Spleen (tissue), 7 donors: ENCODE measurements around the gene EPHB2.

ENCODE experiments used
- CTCF ChIP-seq, 11 experiments: fragments of 200-600 bp in 7 of 11; fragments of 450-650 bp in 4 of 11; sonication (generic) in 4 of 11; IDR thresholded peaks in 8 of 11; conservative IDR thresholded peaks in 3 of 11; 1 replicate in 7 of 11; 2 replicates in 4 of 11; pipeline versions ENCODE4 v1.4.0 to v1.8.0; 2016 to 2021; ENCODE audit warnings: antibody characterized with exemption in 11 of 11, inconsistent platforms in 4 of 11, mild to moderate bottlenecking in 1 of 11
- POLR2A ChIP-seq, 3 donors: fragments of 450-650 bp; IDR thresholded peaks; one replicate each; pipeline ENCODE4 v1.5.1; 2017; ENCODE audit warnings: antibody characterized with exemption in 3 of 3, mild to moderate bottlenecking in 1 of 3
- donor health status: DM: no; HTN: no; CAD: no; lungs with moderate emphysema.
- donor health status: DM: no; HTN: no; CAD: no.
- donor health status: DM: no; HTN: no; CAD: no.

- TF ChIP-seq CTCF (IDR thresholded peaks at IDR 0.05 in 8 of 11, conservative IDR thresholded peaks at IDR 0.05 in 3 of 11) (no peak), POLR2A (IDR thresholded peaks at IDR 0.05) (no peak)
Measured at GRCh38 chr1:22883406-22883805, 172.8 kb downstream of the EPHB2 start.
